DMS53 treated with DMSO at 0.1 percent for 48 hours (cell line): ENCODE data around the gene ZNF773.

Source experiments
- DNase-seq: peaks from one replicate; lab custom pipeline; 2025; ENCODE audit not compliant: unreplicated experiment; lab: John Stamatoyannopoulos, UW

ZNF773 gene

GRCh38 chr19:57557659-57558058 lies 57.9 kb downstream of the ZNF773 start:
- DNase-seq = no peak
